HG03066 (cell line): ENCODE results near the gene CLK2.
"Not testable (repeated sequence)": the region's sequence is repeated elsewhere in the genome, so short reads cannot be mapped to it uniquely, and the experiment has no call there.

Experiments used
- ATAC-seq: cut with Tn5 transposase; IDR thresholded peaks from one replicate; pipeline ENCODE4 v1.9.1; 2021; ENCODE audit warnings: low read depth; ENCODE audit not compliant: unreplicated experiment

The CLK2 gene

GRCh38 chr1:155297384-155297783, 24.1 kb upstream of the CLK2 start:
- no peak for ATAC-seq

GRCh38 chr1:155296661-155297060, 23.4 kb upstream of the CLK2 start:
- no peak for ATAC-seq

- ATAC-seq = no peak
Observed at GRCh38 chr1:155295942-155296267, 22.6 kb upstream of the CLK2 start.

GRCh38 chr1:155295183-155295941, 22.1 kb upstream of the CLK2 start:
- no peak for ATAC-seq

- no peak for ATAC-seq
Observed at GRCh38 chr1:155294520-155295182, 21.3 kb upstream of the CLK2 start.

GRCh38 chr1:155293086-155293749, 19.9 kb upstream of the CLK2 start:
- no peak for ATAC-seq

- ATAC-seq = not testable (repeated sequence)
Observed at GRCh38 chr1:155291006-155291405, 17.7 kb upstream of the CLK2 start.

GRCh38 chr1:155287987-155288543, 14.8 kb upstream of the CLK2 start:
- ATAC-seq = no peak

GRCh38 chr1:155286544-155286943, 13.2 kb upstream of the CLK2 start:
- no peak for ATAC-seq

GRCh38 chr1:155285631-155286044, 12.3 kb upstream of the CLK2 start:
- no peak for ATAC-seq

GRCh38 chr1:155285063-155285462, 11.8 kb upstream of the CLK2 start:
- ATAC-seq = no peak

- ATAC-seq = no peak
Observed at GRCh38 chr1:155284476-155284875, 11.2 kb upstream of the CLK2 start.

GRCh38 chr1:155282488-155283091, 9.3 kb upstream of the CLK2 start:
- ATAC-seq = no peak

GRCh38 chr1:155279268-155279667, 6.0 kb upstream of the CLK2 start:
- ATAC-seq = no peak

- no peak for ATAC-seq
Observed at GRCh38 chr1:155278689-155279160, 5.4 kb upstream of the CLK2 start.

- no peak for ATAC-seq
Observed at GRCh38 chr1:155277902-155278688, 4.8 kb upstream of the CLK2 start.

GRCh38 chr1:155277070-155277901, 4.0 kb upstream of the CLK2 start, which contains the start of gene HCN3:
HCN3 (plus strand) TSS chr1:155277463; CDS start chr1:155277591, 128 bp downstream.
- peak; percentile 60 for ATAC-seq

- peak; percentile 21 for ATAC-seq
Observed at GRCh38 chr1:155272466-155273342, 600 bp downstream of the CLK2 start.
